ENCODE results near the gene IVNS1ABP.
A peak's percentile ranks its signal among the peaks of the same experiment; 100 is the strongest.

IVNS1ABP gene

GRCh38 chr1:185311589-185312225 lies 5.3 kb downstream of the IVNS1ABP start:
- no peak for TF ChIP-seq RAD21 (IDR thresholded peaks at IDR 0.05; ENCODE audit: low read depth)
- TF ChIP-seq REST (IDR thresholded peaks at IDR 0.05; ENCODE audit: low read depth), result no peak
- TF ChIP-seq TEAD4 (IDR thresholded peaks at IDR 0.05), result no peak
- no peak for TF ChIP-seq EGR1 (IDR thresholded peaks at IDR 0.05)
- no peak for TF ChIP-seq CEBPB (IDR thresholded peaks at IDR 0.05)
- TF ChIP-seq YY1 (IDR thresholded peaks at IDR 0.05; ENCODE audit: low read depth), result no peak
- TF ChIP-seq FOXM1 (IDR thresholded peaks at IDR 0.05; ENCODE audit: borderline replicate concordance, low read depth), result no peak
- no peak for TF ChIP-seq NFIC (IDR thresholded peaks at IDR 0.05)
- TF ChIP-seq, protein P1, sequence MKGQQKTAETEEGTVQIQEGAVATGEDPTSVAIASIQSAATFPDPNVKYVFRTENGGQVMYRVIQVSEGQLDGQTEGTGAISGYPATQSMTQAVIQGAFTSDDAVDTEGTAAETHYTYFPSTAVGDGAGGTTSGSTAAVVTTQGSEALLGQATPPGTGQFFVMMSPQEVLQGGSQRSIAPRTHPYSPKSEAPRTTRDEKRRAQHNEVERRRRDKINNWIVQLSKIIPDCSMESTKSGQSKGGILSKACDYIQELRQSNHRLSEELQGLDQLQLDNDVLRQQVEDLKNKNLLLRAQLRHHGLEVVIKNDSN (IDR thresholded peaks at IDR 0.05), result no peak
- no peak for TF ChIP-seq TCF12 (IDR thresholded peaks at IDR 0.05; ENCODE audit: low read depth)
- TF ChIP-seq ZBTB7A (IDR thresholded peaks at IDR 0.05; ENCODE audit: low read depth), result no peak
- TF ChIP-seq CREB1 (IDR thresholded peaks at IDR 0.05; ENCODE audit: low read depth), result no peak
- TF ChIP-seq, protein P2, sequence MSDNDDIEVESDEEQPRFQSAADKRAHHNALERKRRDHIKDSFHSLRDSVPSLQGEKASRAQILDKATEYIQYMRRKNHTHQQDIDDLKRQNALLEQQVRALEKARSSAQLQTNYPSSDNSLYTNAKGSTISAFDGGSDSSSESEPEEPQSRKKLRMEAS (IDR thresholded peaks at IDR 0.05), result no peak
- no peak for TF ChIP-seq EP300 (IDR thresholded peaks at IDR 0.05; ENCODE audit: borderline replicate concordance)

DNA sequence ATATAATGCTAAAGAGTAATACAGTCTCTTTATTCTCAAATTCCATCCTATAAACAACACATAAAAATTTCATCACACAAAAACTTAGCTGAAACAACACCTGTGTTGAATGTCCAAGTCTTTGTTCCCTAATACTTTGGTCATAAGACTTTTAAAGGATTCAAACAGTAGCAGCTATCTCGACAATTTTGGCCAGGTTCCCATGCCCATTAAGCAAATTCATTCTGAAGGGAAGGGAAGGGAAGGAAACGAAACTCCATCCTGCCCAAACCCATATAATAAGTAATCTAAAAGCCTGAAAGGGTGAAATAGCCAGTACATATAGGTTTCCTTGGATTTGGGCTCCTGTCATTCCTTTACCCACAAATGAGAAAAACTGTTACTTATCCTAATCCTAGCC lies 7.5 kb downstream of the IVNS1ABP start:
- no peak for TF ChIP-seq EP300 (IDR thresholded peaks at IDR 0.05; ENCODE audit: borderline replicate concordance)
- no peak for TF ChIP-seq EGR1 (IDR thresholded peaks at IDR 0.05)
- TF ChIP-seq NFIC (IDR thresholded peaks at IDR 0.05), result no peak
- no peak for TF ChIP-seq TAF1 (IDR thresholded peaks at IDR 0.05; ENCODE audit: low read depth)
- no peak for TF ChIP-seq REST (IDR thresholded peaks at IDR 0.05; ENCODE audit: low read depth)
- no peak for TF ChIP-seq CREB1 (IDR thresholded peaks at IDR 0.05; ENCODE audit: low read depth)
- no peak for TF ChIP-seq ZBTB7A (IDR thresholded peaks at IDR 0.05; ENCODE audit: low read depth)

DNA sequence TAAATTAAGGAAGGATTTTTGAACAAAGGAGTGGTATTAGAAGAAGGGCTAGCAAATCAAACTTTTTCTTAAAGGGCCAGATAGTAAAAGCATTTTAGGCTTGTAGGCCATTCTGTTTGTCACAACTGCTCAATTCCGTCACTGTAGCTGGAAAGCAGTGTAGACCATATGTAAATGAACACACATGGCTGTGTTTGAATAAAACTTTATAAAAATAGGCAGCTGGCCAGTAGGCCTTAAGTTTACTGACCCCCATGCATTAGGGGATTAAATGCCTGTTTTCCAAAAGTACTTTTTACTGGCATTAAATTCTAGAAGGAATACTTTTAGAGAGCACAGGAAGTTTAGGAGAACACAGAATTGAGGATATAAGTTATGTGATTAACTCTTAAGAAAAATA lies 8.9 kb downstream of the IVNS1ABP start:
- TF ChIP-seq, protein P2 (IDR thresholded peaks at IDR 0.05), result no peak
- TF ChIP-seq CREB1 (IDR thresholded peaks at IDR 0.05; ENCODE audit: low read depth) (no peak), RAD21 (IDR thresholded peaks at IDR 0.05; ENCODE audit: low read depth) (no peak), CEBPB (IDR thresholded peaks at IDR 0.05) (no peak), TAF1 (IDR thresholded peaks at IDR 0.05; ENCODE audit: low read depth) (no peak)

DNA sequence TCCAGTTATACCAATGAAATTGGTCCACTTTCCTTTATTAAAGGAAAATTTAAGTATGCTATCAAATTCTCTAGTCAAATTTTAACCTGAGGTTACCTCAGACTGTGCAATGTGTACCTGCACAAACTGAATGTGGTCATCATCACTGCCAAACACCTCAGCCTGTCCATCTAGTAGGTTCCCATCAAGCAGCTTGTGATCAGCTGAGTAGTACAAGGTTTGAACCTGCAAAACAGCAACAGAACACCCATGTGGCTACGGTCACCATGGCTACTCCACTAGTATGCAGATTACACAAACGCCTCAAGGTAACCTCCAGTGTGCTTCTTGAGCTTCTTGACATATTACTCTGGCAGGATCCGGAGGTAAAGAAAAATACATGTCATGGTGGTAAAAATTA lies 11.6 kb downstream of the IVNS1ABP start:
- TF ChIP-seq EP300 (IDR thresholded peaks at IDR 0.05; ENCODE audit: borderline replicate concordance), result no peak
- TF ChIP-seq TEAD4 (IDR thresholded peaks at IDR 0.05), result no peak
- TF ChIP-seq EGR1 (IDR thresholded peaks at IDR 0.05), result no peak
- no peak for TF ChIP-seq TCF12 (IDR thresholded peaks at IDR 0.05; ENCODE audit: low read depth)
- no peak for TF ChIP-seq CEBPB (IDR thresholded peaks at IDR 0.05)
- TF ChIP-seq, protein P1 (IDR thresholded peaks at IDR 0.05), result no peak
- TF ChIP-seq, protein P2 (IDR thresholded peaks at IDR 0.05), result no peak
- no peak for TF ChIP-seq REST (IDR thresholded peaks at IDR 0.05; ENCODE audit: low read depth)
- no peak for TF ChIP-seq YY1 (IDR thresholded peaks at IDR 0.05; ENCODE audit: low read depth)

- TF ChIP-seq NFIC (IDR thresholded peaks at IDR 0.05) (peak; percentile 58), EGR1 (IDR thresholded peaks at IDR 0.05) (no peak)
Measured at GRCh38 chr1:185300152-185300551, 16.9 kb downstream of the IVNS1ABP start.

Measured in Ishikawa (cell line).